ENCODE results near the gene CBLN3. TPM values are rescaled to one million over a fixed set of nuclear protein-coding genes. Genes with fewer than 3 reads are reported as not detected.
"Not testable (repeated sequence)": the region's sequence is repeated elsewhere in the genome, so short reads cannot be mapped to it uniquely, and the experiment has no call there.

The CBLN3 gene
- polyA plus RNA-seq, 2 of the 4 experiments (the other 2 are of a cell fraction), result 1.1 to 1.3 TPM

DNA sequence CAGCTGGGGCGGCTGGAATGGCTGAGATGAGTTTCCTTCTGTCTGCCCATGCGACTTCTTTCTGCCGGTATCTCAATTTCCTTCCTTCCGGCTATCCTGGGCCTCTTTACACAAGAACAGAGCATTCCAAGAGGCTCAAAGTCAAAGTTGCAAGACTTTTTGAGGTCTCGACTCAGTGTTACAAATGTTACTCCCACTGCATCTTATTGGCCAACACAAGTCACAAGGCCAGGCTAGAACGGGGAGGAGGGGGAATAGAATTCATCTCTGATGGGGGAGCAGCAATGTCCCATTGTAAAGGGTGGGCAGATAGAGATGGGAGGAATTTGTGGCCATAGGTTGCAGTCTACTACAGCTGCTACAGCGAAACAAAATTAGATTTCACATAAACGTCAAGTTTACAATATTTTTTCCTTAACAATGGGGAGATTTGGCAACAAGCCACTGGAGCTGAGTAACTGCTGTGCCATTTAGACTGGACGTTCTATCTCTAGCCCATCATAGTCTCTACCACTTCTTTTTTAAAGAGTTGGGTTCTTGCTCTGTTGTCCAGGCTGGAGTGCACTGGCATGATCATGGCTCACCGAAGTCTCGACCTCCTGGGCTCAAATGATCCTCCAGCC is 40.1 kb downstream of the CBLN3 start (continued):
- TF ChIP-seq, protein P1, sequence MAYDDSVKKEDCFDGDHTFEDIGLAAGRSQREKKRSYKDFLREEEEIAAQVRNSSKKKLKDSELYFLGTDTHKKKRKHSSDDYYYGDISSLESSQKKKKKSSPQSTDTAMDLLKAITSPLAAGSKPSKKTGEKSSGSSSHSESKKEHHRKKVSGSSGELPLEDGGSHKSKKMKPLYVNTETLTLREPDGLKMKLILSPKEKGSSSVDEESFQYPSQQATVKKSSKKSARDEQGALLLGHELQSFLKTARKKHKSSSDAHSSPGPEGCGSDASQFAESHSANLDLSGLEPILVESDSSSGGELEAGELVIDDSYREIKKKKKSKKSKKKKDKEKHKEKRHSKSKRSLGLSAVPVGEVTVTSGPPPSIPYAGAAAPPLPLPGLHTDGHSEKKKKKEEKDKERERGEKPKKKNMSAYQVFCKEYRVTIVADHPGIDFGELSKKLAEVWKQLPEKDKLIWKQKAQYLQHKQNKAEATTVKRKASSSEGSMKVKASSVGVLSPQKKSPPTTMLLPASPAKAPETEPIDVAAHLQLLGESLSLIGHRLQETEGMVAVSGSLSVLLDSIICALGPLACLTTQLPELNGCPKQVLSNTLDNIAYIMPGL (CRISPR knock-in tag; IDR thresholded peaks at IDR 0.05; ENCODE audit: borderline replicate concordance), result no peak
- TF ChIP-seq PHF8 (IDR thresholded peaks at IDR 0.05; ENCODE audit: borderline replicate concordance, low read depth) (no peak), TP53 (CRISPR knock-in tag; IDR thresholded peaks at IDR 0.05) (no peak), TFCP2L1 (CRISPR knock-in tag; IDR thresholded peaks at IDR 0.05) (no peak), EP300 (IDR thresholded peaks at IDR 0.05) (no peak), ESRRA (IDR thresholded peaks at IDR 0.05; ENCODE audit: borderline replicate concordance, low read length) (no peak)
- TF ChIP-seq, protein P2, sequence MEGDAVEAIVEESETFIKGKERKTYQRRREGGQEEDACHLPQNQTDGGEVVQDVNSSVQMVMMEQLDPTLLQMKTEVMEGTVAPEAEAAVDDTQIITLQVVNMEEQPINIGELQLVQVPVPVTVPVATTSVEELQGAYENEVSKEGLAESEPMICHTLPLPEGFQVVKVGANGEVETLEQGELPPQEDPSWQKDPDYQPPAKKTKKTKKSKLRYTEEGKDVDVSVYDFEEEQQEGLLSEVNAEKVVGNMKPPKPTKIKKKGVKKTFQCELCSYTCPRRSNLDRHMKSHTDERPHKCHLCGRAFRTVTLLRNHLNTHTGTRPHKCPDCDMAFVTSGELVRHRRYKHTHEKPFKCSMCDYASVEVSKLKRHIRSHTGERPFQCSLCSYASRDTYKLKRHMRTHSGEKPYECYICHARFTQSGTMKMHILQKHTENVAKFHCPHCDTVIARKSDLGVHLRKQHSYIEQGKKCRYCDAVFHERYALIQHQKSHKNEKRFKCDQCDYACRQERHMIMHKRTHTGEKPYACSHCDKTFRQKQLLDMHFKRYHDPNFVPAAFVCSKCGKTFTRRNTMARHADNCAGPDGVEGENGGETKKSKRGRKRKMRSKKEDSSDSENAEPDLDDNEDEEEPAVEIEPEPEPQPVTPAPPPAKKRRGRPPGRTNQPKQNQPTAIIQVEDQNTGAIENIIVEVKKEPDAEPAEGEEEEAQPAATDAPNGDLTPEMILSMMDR (IDR thresholded peaks at IDR 0.05), result no peak

DNA sequence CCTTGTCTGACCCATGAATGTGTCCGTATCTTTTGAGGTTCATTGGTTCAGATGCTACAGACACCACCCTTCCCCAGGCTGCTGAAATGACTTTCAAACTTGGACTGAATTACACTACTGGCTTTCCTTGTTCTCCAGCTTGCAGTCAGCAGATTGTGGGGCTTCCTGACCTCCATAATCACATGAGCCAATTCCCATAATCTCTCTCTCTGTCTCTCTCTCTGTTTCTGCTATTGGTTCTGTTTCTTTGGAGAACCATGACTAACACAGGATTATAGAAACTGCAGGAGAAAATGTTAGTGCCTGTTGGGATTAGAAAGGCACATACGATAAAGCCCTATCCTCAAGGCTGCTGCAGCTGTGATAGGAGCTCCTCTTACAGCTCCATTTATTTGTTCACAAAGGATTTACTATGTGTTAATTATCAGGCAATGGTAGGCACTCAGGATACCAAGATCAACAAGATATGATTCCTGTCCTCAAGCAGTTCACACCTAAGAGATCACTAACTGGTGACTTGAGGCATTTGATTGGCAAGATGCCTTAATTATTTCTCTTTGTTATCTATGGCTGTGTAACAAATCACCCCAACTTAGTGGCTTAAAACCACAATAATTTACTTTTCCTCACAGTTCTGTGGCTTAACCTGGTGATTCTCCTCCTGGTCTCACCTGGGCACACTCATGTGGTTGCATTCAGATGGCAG is 40.8 kb downstream of the CBLN3 start:
- ChIA-PET CTCF (interaction anchor here (0.6 to 3.8 kb wide), 6 partner anchors 26 to 675 kb away, joined by 3 to 11 read pairs (median 5); no protein-coding TSS in a partner anchor), POLR2A (interaction anchor here (1.5 kb wide), 1 partner anchor 41 kb away, joined by 6 read pairs; the partner anchor contains the start of genes CBLN3 and KHNYN)
- Histone ChIP-seq H3K9me3 (no peaks in the 10 kb centered on the region), H3K4me3 (no peak overlapping the region), H3K27ac (no peak overlapping the region), H3K4me1 (peaks cover 14% of the 10 kb centered on the region), H3K4me2 (no peak overlapping the region)
- 75% methylated on average over 2 of the region's 2 CpGs for WGBS (ENCODE audit: missing lambda C conversion rate)
- ATAC-seq (no peak), DNase-seq (ENCODE audit: low read depth in 1 of 2, low spot score in 1 of 2) (no peak), FAIRE-seq (no peak)
- TF ChIP-seq MAFK (IDR thresholded peaks at IDR 0.05; ENCODE audit: partially characterized antibody) (no peak), JUNB (IDR thresholded peaks at IDR 0.05) (no peak), RARB (CRISPR knock-in tag; IDR thresholded peaks at IDR 0.05) (no peak), NFE2L2 (conservative IDR thresholded peaks at IDR 0.05; ENCODE audit: low read length) (no peak), TP53 (CRISPR knock-in tag; IDR thresholded peaks at IDR 0.05) (no peak), EHMT2 (IDR thresholded peaks at IDR 0.05; ENCODE audit: low read depth) (no peak), MYC (IDR thresholded peaks at IDR 0.05; ENCODE audit: borderline replicate concordance, low read length) (no peak), FOSB (CRISPR knock-in tag; IDR thresholded peaks at IDR 0.05) (no peak), HOXB5 (CRISPR knock-in tag; IDR thresholded peaks at IDR 0.05) (no peak)
- TF ChIP-seq, protein P1 (CRISPR knock-in tag; IDR thresholded peaks at IDR 0.05; ENCODE audit: borderline replicate concordance), result no peak
- TF ChIP-seq, protein P3, sequence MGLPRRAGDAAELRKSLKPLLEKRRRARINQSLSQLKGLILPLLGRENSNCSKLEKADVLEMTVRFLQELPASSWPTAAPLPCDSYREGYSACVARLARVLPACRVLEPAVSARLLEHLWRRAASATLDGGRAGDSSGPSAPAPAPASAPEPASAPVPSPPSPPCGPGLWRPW (IDR thresholded peaks at IDR 0.05), result no peak

DNA sequence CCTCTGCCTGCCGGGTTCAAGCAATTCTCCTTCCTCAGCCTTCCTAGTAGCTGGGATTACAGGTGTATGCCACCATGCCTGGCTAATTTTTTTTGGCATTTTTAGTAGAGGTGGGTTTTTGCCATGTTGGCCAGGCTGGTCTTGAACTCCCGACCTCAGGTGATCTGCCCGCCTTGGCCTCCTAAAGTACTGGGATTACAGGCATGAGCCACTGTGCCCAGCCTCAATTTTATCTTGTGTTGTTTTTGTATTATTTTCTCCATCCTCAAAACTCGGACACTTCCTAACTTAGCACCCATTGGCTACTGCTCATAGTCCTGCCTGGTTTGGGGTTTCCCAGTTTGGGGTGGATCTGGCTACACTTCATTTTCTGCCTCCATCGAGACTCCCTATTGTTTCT is 41.9 kb downstream of the CBLN3 start:
- H3K4me1 ChIP-seq, result peaks cover 10% of the 10 kb centered on the region
- H3K4me3 ChIP-seq; H3K27ac ChIP-seq; ATAC-seq; DNase-seq (ENCODE audit: low read depth in 1 of 2, low spot score in 1 of 2); H3K4me2 ChIP-seq; FAIRE-seq; POLR2A ChIA-PET; H3K9me3 ChIP-seq: not testable (repeated sequence)
- WGBS (ENCODE audit: missing lambda C conversion rate), result 32% methylated on average over 5 of the region's 5 CpGs
- CTCF ChIA-PET, result interaction anchor here (1.1 to 3.8 kb wide), 5 partner anchors 21 to 54 kb away, joined by 3 to 11 read pairs (median 10); no protein-coding TSS in a partner anchor

All from A549 (cell line).